Measurements from ENCODE around the gene PLAC9.

PLAC9 gene

GRCh38 chr10:80153460-80153859 lies 20.9 kb downstream of the PLAC9 start:
- ATAC-seq = no peak
- TF ChIP-seq ZNF70 (CRISPR knock-in tag; IDR thresholded peaks at IDR 0.05) (no peak), ZNF8 (CRISPR knock-in tag; IDR thresholded peaks at IDR 0.05) (no peak), CSDC2 (CRISPR knock-in tag; IDR thresholded peaks at IDR 0.05) (no peak), ESRRG (CRISPR knock-in tag; IDR thresholded peaks at IDR 0.05) (no peak), PPARA (CRISPR knock-in tag; IDR thresholded peaks at IDR 0.05; ENCODE audit: borderline replicate concordance) (no peak), TSHZ2 (CRISPR knock-in tag; IDR thresholded peaks at IDR 0.05) (no peak), CREB5 (CRISPR knock-in tag; IDR thresholded peaks at IDR 0.05; ENCODE audit: low read depth) (no peak), CSRNP3 (CRISPR knock-in tag; IDR thresholded peaks at IDR 0.05) (no peak), BACH2 (CRISPR knock-in tag; IDR thresholded peaks at IDR 0.05; ENCODE audit: borderline replicate concordance) (no peak), TOX (CRISPR knock-in tag; IDR thresholded peaks at IDR 0.05; ENCODE audit: borderline replicate concordance) (no peak), ARNTL (CRISPR knock-in tag; IDR thresholded peaks at IDR 0.05; ENCODE audit: borderline replicate concordance, low read depth) (no peak), ZFP30 (CRISPR knock-in tag; IDR thresholded peaks at IDR 0.05) (no peak), SNAI2 (CRISPR knock-in tag; IDR thresholded peaks at IDR 0.05) (no peak)

GRCh38 chr10:80154626-80154977 lies 22.1 kb downstream of the PLAC9 start:
- no peak for ATAC-seq

More at GRCh38 chr10:80154626-80154977, 22.1 kb downstream of the PLAC9 start:
- TF ChIP-seq ZNF70 (CRISPR knock-in tag; IDR thresholded peaks at IDR 0.05) (no peak), GLIS3 (CRISPR knock-in tag; IDR thresholded peaks at IDR 0.05) (no peak), ZC3H10 (CRISPR knock-in tag; IDR thresholded peaks at IDR 0.05) (no peak), CSRNP3 (CRISPR knock-in tag; IDR thresholded peaks at IDR 0.05) (no peak), TCF4 (CRISPR knock-in tag; IDR thresholded peaks at IDR 0.05; ENCODE audit: borderline replicate concordance) (no peak), CREB5 (CRISPR knock-in tag; IDR thresholded peaks at IDR 0.05; ENCODE audit: low read depth) (no peak), PPARA (CRISPR knock-in tag; IDR thresholded peaks at IDR 0.05; ENCODE audit: borderline replicate concordance) (no peak), POU6F1 (CRISPR knock-in tag; IDR thresholded peaks at IDR 0.05; ENCODE audit: borderline replicate concordance, low read depth) (no peak), ZNF565 (CRISPR knock-in tag; conservative IDR thresholded peaks at IDR 0.05; ENCODE audit: low read depth) (no peak), OSR1 (CRISPR knock-in tag; IDR thresholded peaks at IDR 0.05) (no peak), CSDC2 (CRISPR knock-in tag; IDR thresholded peaks at IDR 0.05) (no peak), RARB (CRISPR knock-in tag; IDR thresholded peaks at IDR 0.05) (no peak), SNAI2 (CRISPR knock-in tag; IDR thresholded peaks at IDR 0.05) (no peak), TOX (CRISPR knock-in tag; IDR thresholded peaks at IDR 0.05; ENCODE audit: borderline replicate concordance) (no peak), ISL1 (CRISPR knock-in tag; IDR thresholded peaks at IDR 0.05) (no peak), ESRRG (CRISPR knock-in tag; IDR thresholded peaks at IDR 0.05) (no peak)

All from SK-N-SH treated with all-trans-retinoic acid at 6 μM for 48 hours (cell line).